ENCODE data around the gene MAN1C1.

The MAN1C1 gene

DNA sequence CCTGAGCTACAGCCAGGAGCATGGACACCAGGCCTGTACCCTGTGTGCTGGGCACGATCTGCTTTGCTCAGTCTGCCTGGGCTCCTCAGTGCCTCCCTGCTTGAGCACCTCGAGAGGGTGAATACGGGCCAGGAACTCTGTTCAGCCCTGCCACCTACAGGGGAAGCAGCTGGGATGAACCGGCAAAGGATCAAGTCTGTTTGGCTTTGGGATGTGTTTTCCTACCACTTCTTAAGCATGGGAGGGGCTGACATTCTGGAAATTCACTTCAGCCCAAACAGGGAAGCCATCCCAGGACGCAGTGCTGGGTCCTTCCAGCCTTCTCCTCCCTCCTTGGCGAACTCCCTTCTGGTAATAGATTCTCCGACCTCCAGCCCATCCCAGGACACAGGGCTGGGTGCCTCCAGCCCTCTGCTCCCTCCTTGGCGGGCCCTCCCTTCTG is 127.6 kb downstream of the MAN1C1 start:
- DNase-seq (ENCODE audit: extremely low read depth, insufficient read length): no peak
- no peaks in the 10 kb centered on the region; the same call in 1 of the 2 replicates for H3K27me3 ChIP-seq (replicated peaks; ENCODE audit: control insufficient read depth, insufficient read depth, low read length)
- TF ChIP-seq, protein P1, sequence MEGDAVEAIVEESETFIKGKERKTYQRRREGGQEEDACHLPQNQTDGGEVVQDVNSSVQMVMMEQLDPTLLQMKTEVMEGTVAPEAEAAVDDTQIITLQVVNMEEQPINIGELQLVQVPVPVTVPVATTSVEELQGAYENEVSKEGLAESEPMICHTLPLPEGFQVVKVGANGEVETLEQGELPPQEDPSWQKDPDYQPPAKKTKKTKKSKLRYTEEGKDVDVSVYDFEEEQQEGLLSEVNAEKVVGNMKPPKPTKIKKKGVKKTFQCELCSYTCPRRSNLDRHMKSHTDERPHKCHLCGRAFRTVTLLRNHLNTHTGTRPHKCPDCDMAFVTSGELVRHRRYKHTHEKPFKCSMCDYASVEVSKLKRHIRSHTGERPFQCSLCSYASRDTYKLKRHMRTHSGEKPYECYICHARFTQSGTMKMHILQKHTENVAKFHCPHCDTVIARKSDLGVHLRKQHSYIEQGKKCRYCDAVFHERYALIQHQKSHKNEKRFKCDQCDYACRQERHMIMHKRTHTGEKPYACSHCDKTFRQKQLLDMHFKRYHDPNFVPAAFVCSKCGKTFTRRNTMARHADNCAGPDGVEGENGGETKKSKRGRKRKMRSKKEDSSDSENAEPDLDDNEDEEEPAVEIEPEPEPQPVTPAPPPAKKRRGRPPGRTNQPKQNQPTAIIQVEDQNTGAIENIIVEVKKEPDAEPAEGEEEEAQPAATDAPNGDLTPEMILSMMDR (IDR thresholded peaks at IDR 0.05; ENCODE audit: insufficient read depth, low read length, poor library complexity, severe bottlenecking): peak; percentile 24

DNA sequence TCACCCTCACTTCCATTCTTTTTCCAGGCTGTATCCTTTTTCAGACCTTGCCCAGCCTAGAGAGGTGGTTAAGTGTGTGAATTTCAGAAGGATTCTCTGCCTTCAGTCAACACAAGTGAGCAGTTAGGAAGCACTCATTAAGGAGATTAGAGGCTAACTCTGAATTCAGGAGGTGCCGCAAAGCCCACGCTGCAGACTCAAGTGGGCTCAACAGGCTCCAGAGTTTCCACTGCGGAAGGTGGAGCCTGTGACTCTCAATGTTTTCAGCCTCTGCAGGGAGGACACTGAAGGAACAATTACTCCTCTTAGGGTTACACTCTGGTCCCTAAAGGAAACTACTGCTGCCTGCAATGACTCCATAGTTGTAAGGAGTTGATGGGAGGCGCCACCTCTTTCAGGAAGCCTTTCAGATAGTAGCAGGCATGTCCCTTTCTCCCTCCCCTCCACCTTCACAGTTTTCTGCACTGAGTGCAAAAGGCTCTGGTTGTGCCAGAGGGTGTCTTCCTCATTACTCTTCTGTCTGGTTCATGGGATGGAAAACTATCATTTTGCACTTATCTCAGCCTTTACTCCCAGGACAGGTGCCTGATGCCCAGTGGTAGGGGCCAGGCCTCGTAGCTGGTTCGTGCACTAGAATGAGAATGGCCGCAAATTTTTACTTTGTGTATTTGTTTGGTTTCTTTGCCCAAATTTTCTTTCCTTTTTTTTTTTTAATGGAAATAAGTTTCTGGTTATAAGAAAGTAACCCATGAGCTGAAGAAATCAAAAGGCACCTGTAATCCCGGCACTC is 128.2 kb downstream of the MAN1C1 start:
- TF ChIP-seq, protein P1 (IDR thresholded peaks at IDR 0.05; ENCODE audit: insufficient read depth, low read length, poor library complexity, severe bottlenecking): no peak
- Histone ChIP-seq H3K4me3 (replicated peaks; ENCODE audit: low read depth, low read length) (no peak overlapping the region), H3K27me3 (replicated peaks; ENCODE audit: control insufficient read depth, insufficient read depth, low read length) (no peaks in the 10 kb centered on the region; the same call in 1 of the 2 replicates), H3K36me3 (ENCODE audit: control insufficient read depth, insufficient read depth, low read length) (no peaks in the 10 kb centered on the region)
- no peak for DNase-seq (ENCODE audit: extremely low read depth, insufficient read length)

More for the DNA sequence above, 127.6 kb downstream of the MAN1C1 start:
- H3K4me3 ChIP-seq (replicated peaks; ENCODE audit: low read depth, low read length): no peak overlapping the region
- H3K36me3 ChIP-seq (ENCODE audit: control insufficient read depth, insufficient read depth, low read length): no peaks in the 10 kb centered on the region

DNA sequence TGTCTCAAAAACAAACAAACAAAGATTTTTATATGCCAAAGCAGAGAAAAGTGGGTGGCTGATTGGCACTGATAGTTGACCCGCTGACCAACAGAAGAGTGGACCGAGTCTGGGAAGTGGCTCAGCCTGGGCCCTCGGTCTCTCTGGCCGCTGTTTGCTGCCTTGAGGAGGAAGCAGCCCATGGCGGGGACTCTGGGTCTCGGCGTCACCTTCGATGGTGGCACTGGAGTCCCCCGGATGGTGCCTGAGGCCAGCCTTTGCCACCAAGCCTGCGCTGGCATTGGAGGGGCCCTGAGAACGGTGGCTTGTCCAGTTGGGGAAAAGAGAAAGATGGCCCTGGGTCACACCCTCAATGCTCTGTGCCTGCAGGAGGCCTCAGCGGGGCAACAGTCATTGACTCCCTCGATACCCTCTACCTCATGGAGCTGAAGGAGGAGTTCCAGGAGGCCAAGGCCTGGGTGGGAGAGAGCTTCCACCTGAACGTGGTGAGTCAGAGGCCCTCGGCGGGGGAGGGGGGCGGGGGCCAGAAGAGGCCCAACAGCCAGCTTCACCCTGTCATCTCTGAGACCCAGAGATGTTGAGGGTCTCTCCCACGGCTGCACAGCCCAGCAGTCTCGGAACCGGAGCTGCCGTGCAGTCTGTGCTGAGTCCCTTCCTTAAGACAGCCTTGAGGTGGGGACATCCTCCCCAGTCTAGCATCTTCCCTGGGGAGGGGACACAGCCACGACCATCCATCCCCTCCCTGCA is 129.9 kb downstream of the MAN1C1 start:
- TF ChIP-seq, protein P1 (IDR thresholded peaks at IDR 0.05; ENCODE audit: insufficient read depth, low read length, poor library complexity, severe bottlenecking): no peak
- H3K36me3 ChIP-seq (ENCODE audit: control insufficient read depth, insufficient read depth, low read length): no peaks in the 10 kb centered on the region
- H3K4me3 ChIP-seq (replicated peaks; ENCODE audit: low read depth, low read length): no peak overlapping the region
- no peak for DNase-seq (ENCODE audit: extremely low read depth, insufficient read length)
- peaks cover 1% of the 10 kb centered on the region; the same call in 1 of the 2 replicates for H3K27me3 ChIP-seq (replicated peaks; ENCODE audit: control insufficient read depth, insufficient read depth, low read length)

DNA sequence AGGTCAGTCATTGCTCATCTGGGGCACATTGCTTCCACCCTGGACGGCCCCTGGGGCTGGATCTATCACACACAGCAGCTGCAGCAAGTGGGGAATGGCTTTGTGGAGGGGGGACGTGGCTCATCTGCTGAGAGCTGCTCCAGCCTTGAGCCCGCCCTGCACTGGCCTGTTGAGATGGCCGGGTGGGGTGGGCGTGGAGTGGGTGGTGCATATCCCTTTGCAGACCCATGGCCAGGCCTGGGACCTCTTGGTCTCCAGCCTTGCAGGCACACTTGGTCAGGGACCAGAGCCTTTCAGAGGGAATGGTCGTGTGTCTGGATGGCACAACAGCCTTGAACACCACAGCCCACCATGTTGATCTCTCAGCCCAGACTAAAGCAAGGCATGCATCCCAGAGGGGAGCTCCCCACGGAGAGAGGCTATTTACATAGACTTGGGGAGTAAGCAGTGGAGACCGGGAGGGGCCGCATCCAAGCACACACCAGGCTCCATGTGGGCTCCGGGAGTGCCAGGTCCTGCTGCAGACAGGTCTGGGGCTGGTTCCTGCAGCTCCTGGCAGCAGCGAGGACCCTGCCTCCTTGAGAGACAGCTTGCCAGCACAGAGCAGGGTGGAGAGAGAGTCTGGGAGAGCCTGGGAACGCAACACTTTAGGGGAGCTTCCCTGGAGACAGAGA is 130.6 kb downstream of the MAN1C1 start:
- Histone ChIP-seq H3K4me3 (replicated peaks; ENCODE audit: low read depth, low read length) (no peak overlapping the region), H3K36me3 (ENCODE audit: control insufficient read depth, insufficient read depth, low read length) (no peaks in the 10 kb centered on the region), H3K27me3 (replicated peaks; ENCODE audit: control insufficient read depth, insufficient read depth, low read length) (peaks cover 1% of the 10 kb centered on the region; the same call in 1 of the 2 replicates)
- TF ChIP-seq, protein P1 (IDR thresholded peaks at IDR 0.05; ENCODE audit: insufficient read depth, low read length, poor library complexity, severe bottlenecking): no peak
- no peak for DNase-seq (ENCODE audit: extremely low read depth, insufficient read length)

- no peaks in the 10 kb centered on the region for H3K36me3 ChIP-seq (ENCODE audit: control insufficient read depth, insufficient read depth, low read length)
- H3K4me3 ChIP-seq (replicated peaks; ENCODE audit: low read depth, low read length): no peak overlapping the region
- TF ChIP-seq, protein P1 (IDR thresholded peaks at IDR 0.05; ENCODE audit: insufficient read depth, low read length, poor library complexity, severe bottlenecking): no peak
- no peak for DNase-seq (ENCODE audit: extremely low read depth, insufficient read length)
- peaks cover 1% of the 10 kb centered on the region; the same call in 1 of the 2 replicates for H3K27me3 ChIP-seq (replicated peaks; ENCODE audit: control insufficient read depth, insufficient read depth, low read length)
Measured at GRCh38 chr1:25748531-25749205, 132.1 kb downstream of the MAN1C1 start.

All from GM06990 (cell line).